Neural cell (in vitro differentiated cells): ENCODE results near the gene STYXL2. TPM values are rescaled to one million over a fixed set of nuclear protein-coding genes. Genes with fewer than 3 reads are reported as not detected.

Experiments used
- H2AFZ ChIP-seq: fragments of 200-600, 300-800 bp; sonication (generic), shearing (Covaris generic); 2 replicates; pipeline ENCODE4 v1.6.0; 2014; ENCODE audit warnings: low read depth, mild to moderate bottlenecking, antibody characterized with exemption, low read length, moderate library complexity
- H3F3A ChIP-seq: fragments of 200-600 bp; shearing (Covaris generic); 2 replicates; pipeline ENCODE4 v1.6.1; 2016; ENCODE audit warnings: mild to moderate bottlenecking, moderate library complexity, mixed read lengths, antibody characterized with exemption, low read length; ENCODE audit not compliant: insufficient read depth, poor library complexity, severe bottlenecking
- H3K27ac ChIP-seq: fragments of 200-600, 300-800 bp; sonication (generic), shearing (Covaris generic); 2 replicates; pipeline ENCODE4 v1.5.1; 2014; ENCODE audit warnings: mild to moderate bottlenecking, low read length, moderate library complexity
- H3K27me3 ChIP-seq: fragments of 300-800, 200-600 bp; sonication (generic), shearing (Covaris generic); 2 replicates; pipeline ENCODE4 v1.6.0; 2014; ENCODE audit warnings: mild to moderate bottlenecking, low read depth, low read length, moderate library complexity; ENCODE audit not compliant: insufficient read depth
- H3K36me3 ChIP-seq: fragments of 300-800, 200-600 bp; sonication (generic), shearing (Covaris generic); 2 replicates; pipeline ENCODE4 v1.5.1; 2014; ENCODE audit warnings: mild to moderate bottlenecking, antibody characterized with exemption, low read length, moderate library complexity; ENCODE audit not compliant: insufficient read depth
- H3K4me2 ChIP-seq: fragments of 300-800, 200-600 bp; sonication (generic), shearing (Covaris generic); 2 replicates; pipeline ENCODE4 v1.6.0; 2014; ENCODE audit warnings: mild to moderate bottlenecking, low read length
- H3K4me3 ChIP-seq: fragments of 300-800, 200-600 bp; sonication (generic), shearing (Covaris generic); 2 replicates; pipeline ENCODE4 v1.5.1; 2014; ENCODE audit warnings: mild to moderate bottlenecking, low read length, moderate library complexity
- H3K79me2 ChIP-seq: fragments of 200-600 bp; shearing (Covaris generic); replicated peaks from 2 replicates; pipeline ENCODE4 v1.6.0; 2014; ENCODE audit warnings: mild to moderate bottlenecking, low read length, moderate library complexity; ENCODE audit not compliant: insufficient read depth
- H3K9ac ChIP-seq: fragments of 300-800, 200-600 bp; sonication (generic), shearing (Covaris generic); 2 replicates; pipeline ENCODE4 v1.6.1; 2016; ENCODE audit warnings: mild to moderate bottlenecking, low read length, mixed read lengths
- H3K9me2 ChIP-seq: fragments of 200-600 bp; shearing (Covaris generic); 2 replicates; pipeline ENCODE4 v1.6.1; 2016; ENCODE audit warnings: mild to moderate bottlenecking, low read length, mixed read lengths; ENCODE audit not compliant: insufficient read depth
- H3K9me3 ChIP-seq: fragments of 200-600, 300-800 bp; sonication (generic), shearing (Covaris generic); 2 replicates; pipeline ENCODE4 v1.6.1; 2016; ENCODE audit warnings: mild to moderate bottlenecking, mixed run types, low read length, moderate library complexity, mixed read lengths
- H4K20me1 ChIP-seq: fragments of 200-600 bp; shearing (Covaris generic); 2 replicates; pipeline ENCODE4 v1.6.1; 2016; ENCODE audit warnings: mild to moderate bottlenecking, mixed run types; ENCODE audit not compliant: insufficient read depth
- CTCF ChIP-seq: fragments of 450-650 bp; IDR thresholded peaks from 2 replicates; pipeline ENCODE4 v1.5.1; 2014; ENCODE audit warnings: antibody characterized with exemption, mild to moderate bottlenecking, moderate library complexity; ENCODE audit not compliant: poor library complexity, severe bottlenecking
- EP300 ChIP-seq: fragments of 450-650 bp; conservative IDR thresholded peaks from 2 replicates; pipeline ENCODE4 v1.6.1; 2014; ENCODE audit warnings: antibody characterized with exemption, mild to moderate bottlenecking, moderate library complexity; ENCODE audit not compliant: poor library complexity, severe bottlenecking
- EZH2 ChIP-seq: fragments of 200-600, 300-800 bp; shearing (Covaris generic), sonication (generic); IDR thresholded peaks from 2 replicates; pipeline ENCODE4 v1.6.1; 2014; ENCODE audit warnings: antibody characterized with exemption, low read length, borderline replicate concordance, mild to moderate bottlenecking; ENCODE audit not compliant: insufficient read depth, poor library complexity, severe bottlenecking
- MXI1 ChIP-seq: fragments of 450-650 bp; conservative IDR thresholded peaks from 2 replicates; pipeline ENCODE4 v1.6.1; 2014; ENCODE audit warnings: antibody characterized with exemption, mild to moderate bottlenecking; ENCODE audit not compliant: poor library complexity, severe bottlenecking
- POLR2AphosphoS5 ChIP-seq: IDR thresholded peaks from 2 replicates; pipeline ENCODE4 v1.6.1; 2012
- RAD21 ChIP-seq: fragments of 450-650 bp; conservative IDR thresholded peaks from 2 replicates; pipeline ENCODE4 v1.6.1; 2014; ENCODE audit warnings: antibody characterized with exemption, mild to moderate bottlenecking, moderate library complexity
- REST ChIP-seq: IDR thresholded peaks from 2 replicates; pipeline ENCODE4 v1.6.1; 2012; ENCODE audit warnings: borderline replicate concordance
- SMC3 ChIP-seq: fragments of 450-650 bp; conservative IDR thresholded peaks from 2 replicates; pipeline ENCODE4 v1.6.1; 2014; ENCODE audit warnings: antibody characterized with exemption, mild to moderate bottlenecking, moderate library complexity; ENCODE audit not compliant: poor library complexity
- TAF1 ChIP-seq: IDR thresholded peaks from 2 replicates; pipeline ENCODE4 v1.6.1; 2012; ENCODE audit warnings: low read depth
- polyA plus RNA-seq: library from polyadenylated mRNA; depleted of rRNA; stranded (reverse); fragments of >200 nt; gene quantifications from 2 replicates; pipeline ENCODE4 v1.2.3, GENCODE V29; 2014

The STYXL2 gene
- polyA plus RNA-seq, 1 donor from 2014 or later = not detected

- TF ChIP-seq RAD21 = no peak
- TF ChIP-seq POLR2AphosphoS5 = no peak
- no peak for TF ChIP-seq EP300
- TF ChIP-seq CTCF = no peak
- no peak for TF ChIP-seq REST
- TF ChIP-seq TAF1 = no peak
- TF ChIP-seq EZH2 = no peak
- no peak for TF ChIP-seq MXI1
- TF ChIP-seq SMC3 = no peak
- no peaks in the 10 kb centered on the region for H3K9me2 ChIP-seq
- no peaks in the 10 kb centered on the region for H3K79me2 ChIP-seq
- H3K9ac ChIP-seq = no peak overlapping the region
- H3K9me3 ChIP-seq = no peaks in the 10 kb centered on the region
- no peaks in the 10 kb centered on the region for H3K27me3 ChIP-seq
- H3F3A ChIP-seq = no peaks in the 10 kb centered on the region
- no peak overlapping the region for H3K27ac ChIP-seq
- no peaks in the 10 kb centered on the region for H4K20me1 ChIP-seq
- H3K4me2 ChIP-seq = no peak overlapping the region
- H2AFZ ChIP-seq = no peak overlapping the region
- no peak overlapping the region for H3K4me3 ChIP-seq
- H3K36me3 ChIP-seq = no peaks in the 10 kb centered on the region
Observed at GRCh38 chr1:167059809-167060107, 34.1 kb upstream of the STYXL2 start.

- H3K9ac ChIP-seq = no peak overlapping the region
- H3K9me3 ChIP-seq = no peaks in the 10 kb centered on the region
- no peaks in the 10 kb centered on the region for H3K79me2 ChIP-seq
- no peak for TF ChIP-seq RAD21
- no peak for TF ChIP-seq SMC3
- TF ChIP-seq CTCF = no peak
- TF ChIP-seq MXI1 = no peak
- no peak for TF ChIP-seq EP300
- TF ChIP-seq EZH2 = no peak
- no peak for TF ChIP-seq POLR2AphosphoS5
- TF ChIP-seq TAF1 = no peak
- TF ChIP-seq REST = no peak
- H3K36me3 ChIP-seq = no peaks in the 10 kb centered on the region
- no peak overlapping the region for H2AFZ ChIP-seq
- no peaks in the 10 kb centered on the region for H4K20me1 ChIP-seq
- H3K4me3 ChIP-seq = no peak overlapping the region
- H3K4me2 ChIP-seq = no peak overlapping the region
- H3K27ac ChIP-seq = no peak overlapping the region
- no peaks in the 10 kb centered on the region for H3K9me2 ChIP-seq
- H3K27me3 ChIP-seq = no peaks in the 10 kb centered on the region
- no peaks in the 10 kb centered on the region for H3F3A ChIP-seq
Observed at GRCh38 chr1:167060141-167061072, 33.5 kb upstream of the STYXL2 start.
